ENCODE data around the gene RPL10.

Gene RPL10
- 266 to 492 (median 383) reads per million in 18 experiments for total RNA-seq

- peak; percentile 96 to 97 for DNase-seq
These were observed at the start of gene RPL10 for GRCh38 chrX:154397888-154398667. Gene RPL10 (plus strand): TSS chrX:154398377. CDS start chrX:154398520, 143 bp downstream.

DNA sequence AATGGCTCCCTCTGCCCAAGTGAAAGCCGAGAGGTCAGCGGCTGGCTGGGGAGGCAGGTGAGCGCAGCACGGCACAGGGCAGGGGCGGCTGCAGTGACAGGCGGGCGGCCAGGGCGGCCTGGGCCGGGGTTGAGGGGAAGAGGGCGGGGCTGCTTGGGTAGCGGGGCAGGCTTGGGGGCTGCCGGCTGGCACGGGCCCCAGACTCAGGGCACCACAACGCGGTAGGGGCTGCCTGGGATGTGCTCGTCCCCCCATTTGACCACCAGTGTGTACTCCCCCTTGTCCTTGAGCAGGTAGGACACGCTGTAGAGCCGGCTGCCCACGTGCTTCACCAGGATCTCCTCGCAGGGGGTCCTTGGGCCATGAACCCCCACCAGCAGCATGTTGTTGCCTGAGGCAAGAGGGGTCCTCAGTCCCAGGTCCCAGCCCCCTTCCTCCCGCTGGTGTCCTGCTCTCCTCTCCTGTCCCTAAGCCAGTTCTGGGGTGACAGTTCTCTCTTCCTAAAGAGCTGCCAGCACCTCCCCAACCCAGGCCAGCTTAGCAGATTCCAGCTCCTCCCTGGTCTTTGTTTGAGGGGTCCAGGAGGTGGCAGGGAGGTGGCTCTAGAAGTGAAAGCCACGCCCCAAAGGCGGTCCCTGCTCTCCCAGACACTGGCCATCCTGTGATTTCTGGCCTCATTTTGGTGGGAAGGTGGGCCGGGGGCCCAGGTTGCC, 49.4 kb upstream of the RPL10 start:
- DNase-seq, result no peak

GRCh38 chrX:154349359-154349935, 48.7 kb upstream of the RPL10 start:
- DNase-seq, result no peak

DNA sequence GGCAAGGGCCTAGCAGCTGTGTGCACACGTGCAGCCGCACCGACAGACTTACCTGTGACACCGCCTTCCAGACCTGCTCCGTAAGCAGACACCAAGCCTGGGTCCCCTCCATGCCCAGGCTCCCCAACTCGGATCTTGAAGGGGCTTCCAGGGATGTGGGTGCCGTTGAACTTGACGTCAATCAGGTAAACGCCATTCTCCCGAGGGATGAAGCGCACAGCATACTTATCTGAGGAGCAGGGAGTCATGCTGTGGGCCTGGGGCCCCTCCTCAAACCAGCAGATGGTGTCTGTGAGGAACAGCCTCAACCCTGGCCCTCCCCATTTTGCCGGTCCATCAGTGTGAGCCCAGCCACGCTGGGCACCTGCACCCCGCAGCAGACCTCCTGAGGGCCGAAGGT, 48.2 kb upstream of the RPL10 start:
- no peak for DNase-seq

GRCh38 chrX:154350429-154351182, 47.6 kb upstream of the RPL10 start:
- no peak for DNase-seq

DNA sequence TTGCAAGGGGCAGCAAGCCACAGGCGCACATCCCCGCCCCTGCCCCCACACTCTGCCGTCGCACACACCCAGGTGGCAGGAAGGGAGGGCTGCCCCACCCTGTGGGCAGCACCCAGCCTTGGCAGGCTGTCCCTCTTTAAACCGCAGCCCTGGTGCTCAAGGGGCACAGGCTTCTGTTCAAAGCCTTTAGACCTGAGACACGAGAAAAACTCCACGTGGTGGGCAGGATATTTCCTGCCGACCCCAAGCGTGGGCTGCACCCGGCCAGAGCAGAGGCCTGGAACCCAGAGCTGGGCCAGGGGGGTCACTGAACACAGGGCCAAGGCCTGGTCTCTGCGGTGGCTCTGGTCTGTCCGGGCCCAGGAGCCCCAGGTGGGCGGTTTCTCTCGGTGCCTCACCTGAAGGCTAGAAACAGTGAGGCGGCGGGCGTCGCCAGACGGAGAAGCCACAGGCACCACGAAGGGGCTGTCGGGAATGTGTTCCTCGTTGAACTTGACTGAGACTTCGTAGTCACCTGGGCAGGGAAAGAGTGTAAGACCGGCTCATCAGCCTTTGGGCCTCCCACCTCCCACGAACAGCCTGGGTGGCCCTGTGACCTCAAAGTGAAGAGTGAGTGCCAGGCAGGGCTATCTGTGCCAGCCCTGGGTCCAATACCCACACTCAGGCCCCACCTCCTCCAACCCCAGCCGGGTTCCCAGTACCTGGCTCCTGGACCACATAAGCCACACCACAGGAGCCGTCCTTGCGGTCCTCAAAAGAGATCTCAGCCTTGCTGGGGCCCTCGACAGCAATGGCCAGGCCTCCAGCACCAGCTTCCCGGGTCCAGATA, 46.8 kb upstream of the RPL10 start:
- DNase-seq, result no peak

DNA sequence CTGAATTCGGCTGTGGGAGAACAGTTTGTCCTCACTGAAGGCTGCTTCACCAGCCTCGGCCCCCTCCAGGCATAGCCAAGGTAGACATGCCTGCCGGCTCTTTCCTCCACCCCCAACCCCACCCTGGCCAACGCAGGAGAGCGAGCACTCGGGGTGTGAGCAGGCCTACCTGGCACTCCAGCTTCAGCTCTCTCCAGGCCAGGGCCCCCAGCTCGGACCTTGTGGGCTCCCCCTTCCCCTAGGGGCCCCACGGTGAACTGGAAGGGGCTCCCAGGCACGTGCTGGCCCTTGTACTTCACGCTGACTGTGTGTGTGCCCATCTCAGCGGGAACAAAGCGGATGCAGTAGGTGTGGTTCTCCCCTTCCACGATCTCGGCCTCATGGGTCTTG, 46.2 kb upstream of the RPL10 start:
- DNase-seq, result no peak

DNA sequence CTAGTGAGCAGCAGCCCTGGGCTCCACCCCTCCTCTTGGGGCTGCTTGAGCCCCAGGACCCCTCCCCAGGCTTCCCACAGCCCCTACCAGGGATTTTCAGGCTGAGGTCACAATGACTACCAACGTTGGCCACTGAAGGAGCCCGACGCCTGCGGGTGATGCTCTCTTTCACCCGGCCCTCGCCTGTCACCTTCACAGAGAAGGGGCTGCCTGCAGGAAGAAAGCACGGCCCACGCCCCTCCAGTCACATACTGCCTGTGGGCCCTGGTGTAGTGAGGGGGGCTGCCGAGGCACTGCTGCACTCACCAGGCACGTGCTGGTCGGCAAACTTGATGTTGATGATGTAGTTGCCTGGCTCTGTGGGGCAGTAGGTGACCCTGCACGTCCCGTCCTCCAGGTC, 45.7 kb upstream of the RPL10 start:
- DNase-seq, result no peak

- DNase-seq, result no peak
These were observed 44.9 kb upstream of the RPL10 start for GRCh38 chrX:154353172-154353843.

DNA sequence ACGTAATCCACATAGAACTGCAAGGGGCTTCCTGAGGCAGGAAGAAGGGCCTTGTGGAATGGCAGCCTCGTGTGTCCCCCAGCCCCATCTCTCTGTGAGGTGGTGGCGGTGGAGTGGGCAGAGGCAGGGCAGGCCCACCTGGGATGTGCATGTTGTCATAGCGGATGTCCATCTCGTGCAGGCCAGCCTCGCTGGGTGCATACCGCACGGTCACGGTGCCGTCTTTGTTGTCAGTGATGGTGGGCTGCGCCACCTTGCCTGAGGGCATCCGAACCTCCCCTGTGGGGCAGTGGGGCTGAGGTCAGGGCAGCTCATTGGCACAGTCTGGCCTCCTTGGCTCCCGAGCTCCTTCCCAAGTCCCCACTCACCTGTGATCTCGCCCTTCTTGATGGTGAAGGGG, 44.2 kb upstream of the RPL10 start:
- no peak for DNase-seq

- DNase-seq, result no peak
These were observed 43.7 kb upstream of the RPL10 start for GRCh38 chrX:154354516-154354915.

DNA sequence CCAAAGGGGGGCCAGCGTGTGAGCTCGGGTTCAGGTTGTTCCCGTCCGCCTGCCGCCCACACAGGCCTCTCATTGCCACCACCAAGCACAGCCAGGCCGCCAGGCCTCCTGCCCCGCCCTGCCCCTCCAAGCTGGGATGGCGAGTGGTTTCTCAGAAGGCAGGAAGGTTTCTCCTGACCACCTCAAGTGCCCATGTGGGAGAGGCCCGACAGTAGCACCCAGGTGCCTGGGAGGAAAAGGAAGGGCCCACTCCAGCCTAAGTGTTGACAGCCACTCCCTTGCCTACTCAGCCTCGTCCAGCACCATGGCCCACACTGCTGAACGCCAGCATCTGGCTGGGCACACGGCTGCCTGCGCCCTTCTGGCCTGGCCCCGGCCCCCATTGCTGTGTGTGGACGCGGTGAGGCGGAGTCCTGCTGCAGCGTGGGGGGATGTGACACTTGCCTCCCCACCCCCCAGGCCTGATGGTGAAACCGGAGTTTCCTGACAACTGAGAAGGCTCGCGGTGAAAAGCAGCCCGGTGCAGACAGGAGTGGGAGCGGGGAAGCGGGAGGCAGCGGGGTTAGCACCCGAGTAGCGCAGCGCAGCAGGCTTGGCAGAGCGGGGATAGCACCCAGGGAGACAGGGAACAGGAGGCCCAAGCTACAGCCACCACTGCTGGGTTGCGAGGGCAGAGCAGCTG, 42.9 kb upstream of the RPL10 start:
- no peak for DNase-seq

DNA sequence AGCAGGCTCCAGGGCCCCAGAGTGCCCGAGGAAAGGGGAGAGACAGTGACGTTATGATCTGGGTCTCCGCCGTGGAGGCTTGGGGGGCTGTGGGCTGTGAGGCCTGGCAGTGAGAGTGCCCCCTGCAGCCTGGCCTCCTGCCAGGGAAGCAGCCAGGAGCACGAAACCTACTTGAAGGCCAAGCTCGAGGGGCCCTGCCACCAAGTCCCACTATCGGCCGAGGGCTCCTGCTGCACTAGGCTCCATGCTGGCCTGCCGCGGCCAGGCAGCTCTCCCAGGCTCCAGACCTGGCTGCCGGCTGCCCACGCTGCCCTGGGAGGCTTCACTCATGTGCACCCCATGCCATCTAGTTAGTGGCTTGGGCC, 42.4 kb upstream of the RPL10 start:
- no peak for DNase-seq

GRCh38 chrX:154356596-154356995, 41.6 kb upstream of the RPL10 start:
- DNase-seq, result no peak

DNA sequence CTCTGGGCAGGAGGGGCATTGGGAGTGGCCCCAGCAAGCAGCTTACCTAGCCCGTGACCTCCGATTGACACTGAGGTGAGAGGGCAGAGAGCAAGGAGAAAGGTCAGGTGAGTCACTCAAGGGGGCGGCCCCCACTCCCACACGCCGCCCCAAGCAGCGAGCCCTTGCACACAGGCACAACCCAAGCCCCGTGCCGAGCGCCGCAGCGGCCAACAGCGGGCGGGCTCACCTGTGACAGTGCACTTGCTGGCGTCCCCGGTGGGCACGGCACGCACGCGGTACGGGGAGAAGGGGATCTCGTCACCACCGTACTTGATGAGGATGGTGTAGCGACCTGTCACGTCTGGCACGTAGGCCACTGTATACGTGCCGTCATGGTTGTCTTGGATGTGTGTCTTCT, 41.0 kb upstream of the RPL10 start:
- DNase-seq, result no peak

- no peak for DNase-seq
These were observed 40.2 kb upstream of the RPL10 start for GRCh38 chrX:154358011-154358410.

DNA sequence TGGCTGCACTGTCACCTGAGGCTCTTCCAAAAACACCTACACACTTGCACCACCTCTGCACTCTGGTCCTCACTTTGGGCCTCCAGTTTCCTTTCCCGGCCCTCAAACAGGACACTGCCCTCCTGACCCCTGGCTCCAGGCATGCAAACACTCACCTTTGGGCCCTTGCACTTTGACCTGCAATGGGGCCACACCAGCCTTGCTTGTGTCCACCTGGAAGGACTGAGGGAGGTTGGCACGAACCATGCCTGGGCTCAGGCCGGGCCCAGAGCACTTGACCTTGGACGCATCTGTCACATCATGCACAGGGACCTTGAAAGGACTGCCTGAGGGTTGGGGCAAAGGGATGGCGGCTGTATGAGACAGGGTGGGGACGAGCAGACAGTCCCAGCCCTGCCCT, 39.3 kb upstream of the RPL10 start:
- no peak for DNase-seq

- no peak for DNase-seq
These were observed 38.6 kb upstream of the RPL10 start for GRCh38 chrX:154359362-154360154.

DNA sequence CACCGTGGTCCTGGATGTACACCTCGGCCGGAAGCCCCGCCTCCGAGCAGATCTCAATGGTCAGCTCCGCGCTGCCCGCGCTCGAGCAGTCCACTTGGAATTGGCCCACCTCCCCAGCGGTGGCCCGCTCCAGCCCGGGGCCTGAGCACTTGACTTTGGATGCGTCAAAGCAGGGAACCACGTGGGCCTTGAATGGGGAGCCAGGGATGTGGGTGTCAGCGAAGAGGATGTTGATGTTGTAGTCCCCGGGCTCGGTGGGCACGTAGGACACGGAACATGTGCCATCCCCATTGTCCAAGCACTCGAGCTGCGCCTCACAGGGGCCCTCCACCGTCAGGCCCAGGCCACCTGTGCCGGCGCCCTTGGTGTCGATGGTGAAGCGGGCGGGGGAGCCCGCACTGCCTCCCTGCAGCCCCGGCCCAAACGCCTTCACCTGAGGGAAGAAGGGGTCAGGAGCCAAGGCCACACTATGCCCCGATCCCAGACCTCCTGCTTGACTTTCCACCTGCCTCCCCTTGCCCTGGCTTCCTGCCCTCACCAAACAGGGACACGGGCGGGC, 37.9 kb upstream of the RPL10 start:
- DNase-seq, result no peak

Data from inflammatory macrophage (primary cell).